ENCODE data around the gene ATG5. TPM values are rescaled to one million over a fixed set of nuclear protein-coding genes. Genes with fewer than 3 reads are reported as not detected.

ATG5 gene
- total and polyA plus RNA-seq, 11 donors, result 8.8 to 23.9 (median 14.3) TPM

- Histone ChIP-seq H3K27me3 (no peaks in the 10 kb centered on the region), H3K9me3 (no peaks in the 10 kb centered on the region), H3K36me3 (no peaks in the 10 kb centered on the region), H3K4me3 (no peak overlapping the region), H3K4me1 (no peaks in the 10 kb centered on the region), H3K27ac (no peak overlapping the region)
- ATAC-seq (no peak), DNase-seq (no peak)
- intact Hi-C loops (cut with DNase I), result no loop called here
- 83 to 91% (median 85%) methylated on average over 1 of the region's 1 CpG for WGBS, 4 donors
- TF ChIP-seq CTCF (IDR thresholded peaks at IDR 0.05), result no peak
- TF ChIP-seq POLR2A (IDR thresholded peaks at IDR 0.05), result no peak
These were observed 109.0 kb downstream of the ATG5 start for GRCh38 chr6:106216527-106216926.

GRCh38 chr6:106215608-106216007 lies 110.0 kb downstream of the ATG5 start:
- Histone ChIP-seq H3K4me1 (no peaks in the 10 kb centered on the region), H3K27ac (no peak overlapping the region), H3K4me3 (no peak overlapping the region), H3K36me3 (no peaks in the 10 kb centered on the region), H3K9me3 (no peaks in the 10 kb centered on the region), H3K27me3 (no peaks in the 10 kb centered on the region)
- intact Hi-C loops (cut with DNase I), result no loop called here
- 91 to 95% (median 93%) methylated on average over 3 of the region's 3 CpGs for WGBS, 4 donors
- ATAC-seq, result no peak
- TF ChIP-seq CTCF (IDR thresholded peaks at IDR 0.05), result no peak
- TF ChIP-seq POLR2A (IDR thresholded peaks at IDR 0.05), result no peak
- DNase-seq, result no peak

DNA sequence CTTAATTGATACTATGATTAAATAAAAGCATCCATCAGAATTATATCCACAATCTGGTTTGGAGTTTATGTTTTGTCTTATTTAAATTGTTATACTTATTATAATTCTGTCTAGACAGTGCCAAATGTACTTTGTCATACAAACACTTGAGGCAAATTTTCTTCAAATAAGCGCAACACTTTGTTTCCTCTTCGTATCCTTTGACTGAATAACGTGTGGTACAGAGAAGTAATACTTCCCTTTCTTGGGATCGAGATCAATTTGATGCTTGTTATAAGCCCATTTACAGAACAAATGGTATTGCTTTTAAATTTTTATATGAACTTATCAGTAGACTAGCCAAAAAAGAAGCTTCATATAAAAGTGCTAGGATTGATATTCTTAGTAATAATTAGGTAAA lies 111.0 kb downstream of the ATG5 start:
- no peaks in the 10 kb centered on the region for H3K4me1 ChIP-seq
- no peaks in the 10 kb centered on the region for H3K27me3 ChIP-seq
- H3K27ac ChIP-seq, result no peak overlapping the region
- WGBS, 4 donors, result 82 to 87% (median 86%) methylated on average over 4 of the region's 4 CpGs
- DNase-seq (no peak), ATAC-seq (no peak)
- H3K36me3 ChIP-seq, result no peaks in the 10 kb centered on the region
- no peak overlapping the region for H3K4me3 ChIP-seq
- intact Hi-C loops (cut with DNase I), result no loop called here
- TF ChIP-seq POLR2A (IDR thresholded peaks at IDR 0.05) (no peak), CTCF (IDR thresholded peaks at IDR 0.05) (no peak)
- no peaks in the 10 kb centered on the region for H3K9me3 ChIP-seq

- WGBS, 4 donors, result 93 to 98% (median 95%) methylated on average over 2 of the region's 2 CpGs
- DNase-seq (no peak), ATAC-seq (no peak)
- Histone ChIP-seq H3K9me3 (no peaks in the 10 kb centered on the region), H3K27ac (no peak overlapping the region), H3K27me3 (no peaks in the 10 kb centered on the region), H3K4me3 (no peak overlapping the region), H3K4me1 (no peaks in the 10 kb centered on the region), H3K36me3 (no peaks in the 10 kb centered on the region)
- TF ChIP-seq POLR2A (IDR thresholded peaks at IDR 0.05) (no peak), CTCF (IDR thresholded peaks at IDR 0.05) (no peak)
- intact Hi-C loops (cut with DNase I), result no loop called here
These were observed 111.8 kb downstream of the ATG5 start for GRCh38 chr6:106213660-106214289.

All from heart left ventricle (tissue), 16 donors.